Measurements from ENCODE around the gene NUMB.

- TF ChIP-seq POLR2A (IDR thresholded peaks at IDR 0.05; ENCODE audit: low read depth, low read length): no peak
- TF ChIP-seq CTCF (conservative IDR thresholded peaks at IDR 0.05; ENCODE audit: low read depth, low read length): no peak
- TF ChIP-seq SMC3 (IDR thresholded peaks at IDR 0.05; ENCODE audit: low read depth, low read length): no peak
- TF ChIP-seq MAFK (IDR thresholded peaks at IDR 0.05; ENCODE audit: low read depth, low read length): no peak
- no peak for TF ChIP-seq BHLHE40 (IDR thresholded peaks at IDR 0.05; ENCODE audit: low read depth, low read length)
- TF ChIP-seq USF2 (IDR thresholded peaks at IDR 0.05; ENCODE audit: low read depth, low read length): no peak
- TF ChIP-seq ELK1 (IDR thresholded peaks at IDR 0.05; ENCODE audit: borderline replicate concordance, low read depth, low read length): no peak
- no peak for TF ChIP-seq RFX5 (IDR thresholded peaks at IDR 0.05; ENCODE audit: low read depth, low read length)
- TF ChIP-seq MXI1 (IDR thresholded peaks at IDR 0.05; ENCODE audit: borderline replicate concordance, low read depth, low read length): no peak
- no peak for TF ChIP-seq MAZ (IDR thresholded peaks at IDR 0.05; ENCODE audit: borderline replicate concordance, low read depth, low read length)
- TF ChIP-seq NFE2L2 (IDR thresholded peaks at IDR 0.05; ENCODE audit: low read depth, low read length): no peak
- no peak for TF ChIP-seq CEBPB (IDR thresholded peaks at IDR 0.05; ENCODE audit: low read depth, low read length)
- TF ChIP-seq RAD21 (IDR thresholded peaks at IDR 0.05; ENCODE audit: low read length): no peak
Measured at GRCh38 chr14:73342670-73343069, 115.7 kb downstream of the NUMB start.

Data from IMR-90 (cell line).